HepG2 (cell line): ENCODE data around the gene ZBP1. TPM values are rescaled to one million over a fixed set of nuclear protein-coding genes. Genes with fewer than 3 reads are reported as not detected.

Source experiments
- CBX5 ChIP-seq: sonication (generic); formaldehyde crosslinking; IDR thresholded peaks from 2 replicates; pipeline ENCODE4 v1.4.0; 2020; ENCODE audit warnings: missing genetic modification reagents, borderline replicate concordance
- ETV6 ChIP-seq: sonication (generic); formaldehyde crosslinking; conservative IDR thresholded peaks from 2 replicates; pipeline ENCODE4 v1.4.0; 2020; ENCODE audit warnings: missing genetic modification reagents
- HES4 ChIP-seq: sonication (generic); formaldehyde crosslinking; IDR thresholded peaks from 2 replicates; pipeline ENCODE4 v1.9.0; 2021; ENCODE audit warnings: mild to moderate bottlenecking, missing genetic modification reagents, borderline replicate concordance
- IRF2 ChIP-seq: IDR thresholded peaks from 2 replicates; pipeline ENCODE4 v1.6.1; 2018; ENCODE audit warnings: missing genetic modification reagents, missing compliant biosample characterization
- KDM5A ChIP-seq: fragments of 200-600 bp; sonication (generic); IDR thresholded peaks from 2 replicates; pipeline ENCODE4 v1.7.0; 2018; ENCODE audit warnings: antibody characterized with exemption, mild to moderate bottlenecking, low read length, borderline replicate concordance
- ZMAT3 ChIP-seq: sonication (generic); formaldehyde crosslinking; conservative IDR thresholded peaks from 2 replicates; pipeline ENCODE4 v1.7.0; 2021; ENCODE audit warnings: missing genetic modification reagents
- ZNF441 ChIP-seq: sonication (generic); formaldehyde crosslinking; IDR thresholded peaks from 2 replicates; pipeline ENCODE4 v1.7.0; 2021; ENCODE audit warnings: missing genetic modification reagents, borderline replicate concordance
- ZNF572 ChIP-seq: sonication (generic); formaldehyde crosslinking; IDR thresholded peaks from 2 replicates; pipeline ENCODE4 v1.5.1; 2020; ENCODE audit warnings: mild to moderate bottlenecking, missing genetic modification reagents
- polyA plus RNA-seq, 8 experiments: library from polyadenylated mRNA; depleted of rRNA in 3 of 8; stranded (reverse) in 7 of 8; unstranded in 1 of 8; fragments of >200 nt; fragmentation: Illumina TruSeq in 4 of 8; extraction: Trizol in 4 of 8; gene quantifications; 2 replicates each; pipeline versions ENCODE4 v1.2.1 to v1.2.3, GENCODE V29; 2011 to 2016; ENCODE audit warnings: low read depth in 4 of 8, missing spikeins in 1 of 8, mixed read lengths in 1 of 8; ENCODE audit not compliant: insufficient read depth in 1 of 8
- total RNA-seq, 5 experiments: library from RNA; depleted of rRNA; stranded (reverse); fragments of >200 nt; fragmentation: Illumina TruSeq; extraction: Trizol; gene quantifications; 2 replicates each; pipeline ENCODE4 v1.2.3, GENCODE V29; 2016; ENCODE audit warnings: low read depth in 1 of 5
- TF ChIP-seq, protein P1 (sequence below): sonication (generic); formaldehyde crosslinking; IDR thresholded peaks from 2 replicates; pipeline ENCODE4 v1.5.0; 2020; ENCODE audit warnings: mild to moderate bottlenecking, missing genetic modification reagents, borderline replicate concordance
- TF ChIP-seq, protein P2 (sequence below): sonication (generic); formaldehyde crosslinking; IDR thresholded peaks from 2 replicates; pipeline ENCODE4 v1.9.0; 2022; ENCODE audit warnings: missing genetic modification reagents, mild to moderate bottlenecking, borderline replicate concordance
- TF ChIP-seq, protein P3 (sequence below): IDR thresholded peaks from 2 replicates; pipeline ENCODE4 v1.6.1; 2012; ENCODE audit warnings: low read depth, low read length, improper control_type of control experiment
- TF ChIP-seq, protein P4 (sequence below): sonication (generic); formaldehyde crosslinking; conservative IDR thresholded peaks from 2 replicates; pipeline ENCODE4 v1.8.0; 2022; ENCODE audit warnings: mild to moderate bottlenecking, moderate library complexity, missing genetic modification reagents
- TF ChIP-seq, protein P5 (sequence below): IDR thresholded peaks from 2 replicates; pipeline ENCODE4 v1.6.1; 2016; ENCODE audit warnings: low read depth, borderline replicate concordance
- TF ChIP-seq, protein P6 (sequence below): sonication (generic); formaldehyde crosslinking; conservative IDR thresholded peaks from 2 replicates; pipeline ENCODE4 v1.4.0; 2020; ENCODE audit warnings: missing genetic modification reagents
- TF ChIP-seq, protein P7 (sequence below): sonication (generic); formaldehyde crosslinking; IDR thresholded peaks from 2 replicates; pipeline ENCODE4 v1.9.0; 2021; ENCODE audit warnings: missing genetic modification reagents, borderline replicate concordance
- TF ChIP-seq, protein P8 (sequence below): fragments of 450-650 bp; IDR thresholded peaks from 2 replicates; pipeline ENCODE4 v1.6.1; 2016

Gene ZBP1
- total and polyA plus RNA-seq, 2 of the 13 experiments (the other 11 are each of a cell fraction or from before 2014, with no cell fraction given): not detected

DNA sequence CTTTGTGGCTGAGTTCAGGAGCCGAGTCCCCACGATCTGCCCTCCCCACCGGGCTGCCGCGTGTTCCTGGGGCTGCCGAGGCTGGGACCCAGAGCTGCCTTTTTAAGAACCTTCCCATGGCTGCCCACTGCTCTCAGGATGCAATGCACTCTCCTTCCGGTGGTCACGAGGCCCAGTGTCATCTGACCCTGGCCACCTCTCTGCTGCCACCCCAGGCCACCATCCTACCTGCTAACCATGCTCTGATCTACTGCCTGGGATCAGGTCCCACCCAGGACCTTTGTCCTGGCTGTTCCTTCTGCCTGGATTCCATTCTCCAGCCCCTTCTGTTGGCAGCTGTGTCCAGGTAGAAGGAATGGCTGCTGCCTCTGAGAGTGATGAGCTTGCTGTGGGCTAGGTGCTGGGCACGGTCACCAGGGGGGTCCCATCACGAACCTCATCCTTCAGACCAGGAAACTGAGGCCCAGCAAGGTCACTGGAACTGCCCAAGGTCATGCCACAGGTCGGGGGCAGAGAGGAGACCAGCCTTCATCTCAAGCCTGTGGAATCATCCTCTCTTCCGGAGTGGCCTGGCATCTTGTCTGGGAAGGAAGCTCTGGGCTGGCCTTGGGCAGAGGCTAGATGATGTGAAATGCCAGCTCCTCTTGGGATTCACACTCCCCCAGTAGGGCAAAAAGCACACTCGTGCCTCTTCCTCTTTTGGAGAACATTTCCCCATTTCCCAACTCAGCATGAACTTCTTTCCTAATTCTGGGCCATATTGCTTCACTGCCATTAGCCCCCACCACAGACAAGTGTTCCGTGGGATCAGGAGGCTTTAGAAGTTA, 38.8 kb downstream of the ZBP1 start (continued):
- TF ChIP-seq, protein P1, sequence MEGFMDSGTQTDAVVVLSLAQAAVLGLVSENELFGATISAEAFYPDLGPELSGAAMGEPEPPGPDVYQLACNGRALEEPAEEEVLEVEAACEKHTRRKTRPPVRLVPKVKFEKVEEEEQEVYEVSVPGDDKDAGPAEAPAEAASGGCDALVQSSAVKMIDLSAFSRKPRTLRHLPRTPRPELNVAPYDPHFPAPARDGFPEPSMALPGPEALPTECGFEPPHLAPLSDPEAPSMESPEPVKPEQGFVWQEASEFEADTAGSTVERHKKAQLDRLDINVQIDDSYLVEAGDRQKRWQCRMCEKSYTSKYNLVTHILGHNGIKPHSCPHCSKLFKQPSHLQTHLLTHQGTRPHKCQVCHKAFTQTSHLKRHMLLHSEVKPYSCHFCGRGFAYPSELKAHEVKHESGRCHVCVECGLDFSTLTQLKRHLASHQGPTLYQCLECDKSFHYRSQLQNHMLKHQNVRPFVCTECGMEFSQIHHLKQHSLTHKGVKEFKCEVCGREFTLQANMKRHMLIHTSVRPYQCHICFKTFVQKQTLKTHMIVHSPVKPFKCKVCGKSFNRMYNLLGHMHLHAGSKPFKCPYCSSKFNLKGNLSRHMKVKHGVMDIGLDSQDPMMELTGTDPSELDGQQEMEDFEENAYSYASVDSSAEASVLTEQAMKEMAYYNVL (CRISPR knock-in tag): no peak
- TF ChIP-seq ZNF572 (peak; percentile 88), HES4 (CRISPR knock-in tag) (no peak), KDM5A (no peak), CBX5 (0 out of 2 replicates have a peak, but pooled peaks have one; percentile 25), IRF2 (peak; percentile 53; the same call in 1 of the 2 replicates), ZNF441 (CRISPR knock-in tag) (no peak), ETV6 (CRISPR knock-in tag) (no peak), ZMAT3 (CRISPR knock-in tag) (no peak)
- TF ChIP-seq, protein P2, sequence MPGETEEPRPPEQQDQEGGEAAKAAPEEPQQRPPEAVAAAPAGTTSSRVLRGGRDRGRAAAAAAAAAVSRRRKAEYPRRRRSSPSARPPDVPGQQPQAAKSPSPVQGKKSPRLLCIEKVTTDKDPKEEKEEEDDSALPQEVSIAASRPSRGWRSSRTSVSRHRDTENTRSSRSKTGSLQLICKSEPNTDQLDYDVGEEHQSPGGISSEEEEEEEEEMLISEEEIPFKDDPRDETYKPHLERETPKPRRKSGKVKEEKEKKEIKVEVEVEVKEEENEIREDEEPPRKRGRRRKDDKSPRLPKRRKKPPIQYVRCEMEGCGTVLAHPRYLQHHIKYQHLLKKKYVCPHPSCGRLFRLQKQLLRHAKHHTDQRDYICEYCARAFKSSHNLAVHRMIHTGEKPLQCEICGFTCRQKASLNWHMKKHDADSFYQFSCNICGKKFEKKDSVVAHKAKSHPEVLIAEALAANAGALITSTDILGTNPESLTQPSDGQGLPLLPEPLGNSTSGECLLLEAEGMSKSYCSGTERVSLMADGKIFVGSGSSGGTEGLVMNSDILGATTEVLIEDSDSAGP: peak; percentile 60; the same call in 1 of the 2 replicates
- TF ChIP-seq, protein P3, sequence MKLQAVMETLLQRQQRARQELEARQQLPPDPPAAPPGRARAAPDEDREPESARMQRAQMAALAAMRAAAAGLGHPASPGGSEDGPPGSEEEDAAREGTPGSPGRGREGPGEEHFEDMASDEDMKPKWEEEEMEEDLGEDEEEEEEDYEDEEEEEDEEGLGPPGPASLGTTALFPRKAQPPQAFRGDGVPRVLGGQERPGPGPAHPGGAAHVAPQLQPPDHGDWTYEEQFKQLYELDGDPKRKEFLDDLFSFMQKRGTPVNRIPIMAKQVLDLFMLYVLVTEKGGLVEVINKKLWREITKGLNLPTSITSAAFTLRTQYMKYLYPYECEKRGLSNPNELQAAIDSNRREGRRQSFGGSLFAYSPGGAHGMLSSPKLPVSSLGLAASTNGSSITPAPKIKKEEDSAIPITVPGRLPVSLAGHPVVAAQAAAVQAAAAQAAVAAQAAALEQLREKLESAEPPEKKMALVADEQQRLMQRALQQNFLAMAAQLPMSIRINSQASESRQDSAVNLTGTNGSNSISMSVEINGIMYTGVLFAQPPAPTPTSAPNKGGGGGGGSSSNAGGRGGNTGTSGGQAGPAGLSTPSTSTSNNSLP: no peak
- TF ChIP-seq, protein P4, sequence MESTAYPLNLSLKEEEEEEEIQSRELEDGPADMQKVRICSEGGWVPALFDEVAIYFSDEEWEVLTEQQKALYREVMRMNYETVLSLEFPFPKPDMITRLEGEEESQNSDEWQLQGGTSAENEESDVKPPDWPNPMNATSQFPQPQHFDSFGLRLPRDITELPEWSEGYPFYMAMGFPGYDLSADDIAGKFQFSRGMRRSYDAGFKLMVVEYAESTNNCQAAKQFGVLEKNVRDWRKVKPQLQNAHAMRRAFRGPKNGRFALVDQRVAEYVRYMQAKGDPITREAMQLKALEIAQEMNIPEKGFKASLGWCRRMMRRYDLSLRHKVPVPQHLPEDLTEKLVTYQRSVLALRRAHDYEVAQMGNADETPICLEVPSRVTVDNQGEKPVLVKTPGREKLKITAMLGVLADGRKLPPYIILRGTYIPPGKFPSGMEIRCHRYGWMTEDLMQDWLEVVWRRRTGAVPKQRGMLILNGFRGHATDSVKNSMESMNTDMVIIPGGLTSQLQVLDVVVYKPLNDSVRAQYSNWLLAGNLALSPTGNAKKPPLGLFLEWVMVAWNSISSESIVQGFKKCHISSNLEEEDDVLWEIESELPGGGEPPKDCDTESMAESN: no peak
- TF ChIP-seq, protein P5, sequence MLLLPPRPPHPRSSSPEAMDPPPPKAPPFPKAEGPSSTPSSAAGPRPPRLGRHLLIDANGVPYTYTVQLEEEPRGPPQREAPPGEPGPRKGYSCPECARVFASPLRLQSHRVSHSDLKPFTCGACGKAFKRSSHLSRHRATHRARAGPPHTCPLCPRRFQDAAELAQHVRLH (CRISPR knock-in tag): peak; percentile 11; the same call in 1 of the 2 replicates
- TF ChIP-seq, protein P6, sequence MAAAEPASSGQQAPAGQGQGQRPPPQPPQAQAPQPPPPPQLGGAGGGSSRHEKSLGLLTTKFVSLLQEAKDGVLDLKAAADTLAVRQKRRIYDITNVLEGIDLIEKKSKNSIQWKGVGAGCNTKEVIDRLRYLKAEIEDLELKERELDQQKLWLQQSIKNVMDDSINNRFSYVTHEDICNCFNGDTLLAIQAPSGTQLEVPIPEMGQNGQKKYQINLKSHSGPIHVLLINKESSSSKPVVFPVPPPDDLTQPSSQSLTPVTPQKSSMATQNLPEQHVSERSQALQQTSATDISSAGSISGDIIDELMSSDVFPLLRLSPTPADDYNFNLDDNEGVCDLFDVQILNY (CRISPR knock-in tag): no peak
- TF ChIP-seq, protein P7, sequence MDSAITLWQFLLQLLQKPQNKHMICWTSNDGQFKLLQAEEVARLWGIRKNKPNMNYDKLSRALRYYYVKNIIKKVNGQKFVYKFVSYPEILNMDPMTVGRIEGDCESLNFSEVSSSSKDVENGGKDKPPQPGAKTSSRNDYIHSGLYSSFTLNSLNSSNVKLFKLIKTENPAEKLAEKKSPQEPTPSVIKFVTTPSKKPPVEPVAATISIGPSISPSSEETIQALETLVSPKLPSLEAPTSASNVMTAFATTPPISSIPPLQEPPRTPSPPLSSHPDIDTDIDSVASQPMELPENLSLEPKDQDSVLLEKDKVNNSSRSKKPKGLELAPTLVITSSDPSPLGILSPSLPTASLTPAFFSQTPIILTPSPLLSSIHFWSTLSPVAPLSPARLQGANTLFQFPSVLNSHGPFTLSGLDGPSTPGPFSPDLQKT (CRISPR knock-in tag): no peak
- TF ChIP-seq, protein P8, sequence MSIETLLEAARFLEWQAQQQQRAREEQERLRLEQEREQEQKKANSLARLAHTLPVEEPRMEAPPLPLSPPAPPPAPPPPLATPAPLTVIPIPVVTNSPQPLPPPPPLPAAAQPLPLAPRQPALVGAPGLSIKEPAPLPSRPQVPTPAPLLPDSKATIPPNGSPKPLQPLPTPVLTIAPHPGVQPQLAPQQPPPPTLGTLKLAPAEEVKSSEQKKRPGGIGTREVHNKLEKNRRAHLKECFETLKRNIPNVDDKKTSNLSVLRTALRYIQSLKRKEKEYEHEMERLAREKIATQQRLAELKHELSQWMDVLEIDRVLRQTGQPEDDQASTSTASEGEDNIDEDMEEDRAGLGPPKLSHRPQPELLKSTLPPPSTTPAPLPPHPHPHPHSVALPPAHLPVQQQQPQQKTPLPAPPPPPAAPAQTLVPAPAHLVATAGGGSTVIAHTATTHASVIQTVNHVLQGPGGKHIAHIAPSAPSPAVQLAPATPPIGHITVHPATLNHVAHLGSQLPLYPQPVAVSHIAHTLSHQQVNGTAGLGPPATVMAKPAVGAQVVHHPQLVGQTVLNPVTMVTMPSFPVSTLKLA: no peak
